Karpas-422 (cell line): ENCODE data around the gene TRIM64C. TPM values are rescaled to one million over a fixed set of nuclear protein-coding genes. Genes with fewer than 3 reads are reported as not detected.
"Not testable (repeated sequence)": the region's sequence is repeated elsewhere in the genome, so short reads cannot be mapped to it uniquely, and the experiment has no call there.

Experiments
- DNase-seq: peaks from one replicate; pipeline ENCODE4 v3.0.0-alpha.2; 2015
- H2AFZ ChIP-seq: fragments of 200-600 bp; sonication (generic); 2 replicates; pipeline ENCODE4 v1.6.1; 2014; ENCODE audit warnings: antibody characterized with exemption, low read length, mixed read lengths
- H3K27ac ChIP-seq: fragments of 200-600 bp; sonication (generic); 2 replicates; pipeline ENCODE4 v1.5.1; 2014; ENCODE audit warnings: mild to moderate bottlenecking, low read length, moderate library complexity
- H3K27me3 ChIP-seq: fragments of 200-600 bp; sonication (generic); 2 replicates; pipeline ENCODE4 v1.6.1; 2014; ENCODE audit warnings: low read length, mixed read lengths
- H3K36me3 ChIP-seq: fragments of 200-600 bp; sonication (generic); 2 replicates; pipeline ENCODE4 v1.6.1; 2014; ENCODE audit warnings: low read length, mixed read lengths; ENCODE audit not compliant: insufficient read depth
- H3K4me1 ChIP-seq: fragments of 200-600 bp; sonication (generic); 2 replicates; pipeline ENCODE4 v1.6.1; 2014; ENCODE audit warnings: mild to moderate bottlenecking, low read length, mixed read lengths
- H3K4me2 ChIP-seq: fragments of 200-600 bp; sonication (generic); 2 replicates; pipeline ENCODE4 v1.6.1; 2014; ENCODE audit warnings: low read length, low read depth, mild to moderate bottlenecking; ENCODE audit not compliant: poor library complexity, severe bottlenecking
- H3K4me3 ChIP-seq: fragments of 200-600 bp; sonication (generic); 2 replicates; pipeline ENCODE4 v1.5.1; 2014; ENCODE audit warnings: mild to moderate bottlenecking, antibody characterized with exemption, low read length, mixed read lengths
- H3K79me2 ChIP-seq: fragments of 200-600 bp; sonication (generic); 2 replicates; pipeline ENCODE4 v1.6.1; 2014; ENCODE audit warnings: mild to moderate bottlenecking, low read length, mixed read lengths
- H3K9ac ChIP-seq: fragments of 200-600 bp; sonication (generic); 2 replicates; pipeline ENCODE4 v1.6.0; 2014; ENCODE audit warnings: low read length
- H3K9me2 ChIP-seq: fragments of 200-600 bp; sonication (generic), shearing (Covaris generic); replicated peaks from 2 replicates; pipeline ENCODE4 v1.6.0; 2014; ENCODE audit warnings: mild to moderate bottlenecking, low read length, moderate library complexity; ENCODE audit not compliant: insufficient read depth
- H3K9me3 ChIP-seq: fragments of 300-700, 200-600 bp; sonication (generic); 2 replicates; pipeline ENCODE4 v1.6.1; 2014; ENCODE audit warnings: low read length, mixed read lengths
- H4K20me1 ChIP-seq: fragments of 200-600 bp; sonication (generic); 2 replicates; pipeline ENCODE4 v1.6.1; 2014; ENCODE audit warnings: mild to moderate bottlenecking, antibody characterized with exemption, low read length, low read depth; ENCODE audit not compliant: insufficient read depth
- small RNA-seq: library from RNA; depleted of rRNA; stranded (forward); fragments of <200 nt; gene quantifications from one replicate; pipeline ENCODE3, GENCODE V24; 2014
- total RNA-seq: library from RNA; depleted of rRNA; stranded (reverse); fragments of >200 nt; shearing (Covaris generic); gene quantifications from 2 replicates; pipeline ENCODE4 v1.2.3, GENCODE V29; 2014; ENCODE audit warnings: low replicate concordance; rRNA removed

TRIM64C gene, protein sequence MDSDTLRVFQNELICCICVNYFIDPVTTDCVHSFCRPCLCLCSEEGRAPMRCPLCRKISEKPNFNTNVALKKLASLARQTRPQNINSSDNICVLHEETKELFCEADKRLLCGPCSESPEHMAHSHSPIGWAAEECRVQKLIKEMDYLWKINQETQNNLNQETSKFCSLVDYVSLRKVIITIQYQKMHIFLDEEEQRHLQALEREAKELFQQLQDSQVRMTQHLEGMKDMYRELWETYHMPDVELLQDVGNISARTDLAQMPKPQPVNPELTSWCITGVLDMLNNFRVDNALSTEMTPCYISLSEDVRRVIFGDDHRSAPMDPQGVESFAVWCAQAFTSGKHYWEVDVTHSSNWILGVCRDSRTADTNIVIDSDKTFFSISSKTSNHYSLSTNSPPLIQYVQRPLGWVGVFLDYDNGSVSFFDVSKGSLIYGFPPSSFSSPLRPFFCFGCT
- total RNA-seq: not detected in 2 replicates

DNA sequence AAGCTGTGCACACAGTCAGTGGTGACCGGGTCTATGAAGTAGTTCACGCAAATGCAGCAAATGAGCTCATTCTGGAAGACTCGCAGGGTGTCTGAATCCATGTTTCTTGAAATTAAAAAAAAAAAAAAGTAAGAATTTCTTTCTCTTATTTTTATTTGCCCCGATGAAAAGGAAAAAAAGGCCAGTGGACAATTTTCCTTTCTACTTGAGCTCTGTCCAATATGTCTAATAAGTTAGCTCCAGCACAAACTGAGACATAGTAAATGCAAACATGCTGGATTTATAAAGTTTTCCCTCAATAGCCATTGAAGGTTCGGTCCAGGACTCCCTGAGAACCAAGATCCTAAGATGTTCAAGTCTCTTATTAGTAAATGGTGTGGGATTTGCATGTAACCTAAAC is at the start of gene TRIM64C:
TSS of gene TRIM64C (minus strand) at position 101 of the 400 bp plus-strand sequence. CDS start at position 101, 0 bp downstream.
- not testable (repeated sequence) for H3K9ac ChIP-seq, H3K79me2 ChIP-seq, H3K9me3 ChIP-seq, H3K4me2 ChIP-seq, H3K27ac ChIP-seq, H3K9me2 ChIP-seq, H3K36me3 ChIP-seq, H3K27me3 ChIP-seq, DNase-seq, H2AFZ ChIP-seq, H3K4me1 ChIP-seq, H3K4me3 ChIP-seq, H4K20me1 ChIP-seq

DNA sequence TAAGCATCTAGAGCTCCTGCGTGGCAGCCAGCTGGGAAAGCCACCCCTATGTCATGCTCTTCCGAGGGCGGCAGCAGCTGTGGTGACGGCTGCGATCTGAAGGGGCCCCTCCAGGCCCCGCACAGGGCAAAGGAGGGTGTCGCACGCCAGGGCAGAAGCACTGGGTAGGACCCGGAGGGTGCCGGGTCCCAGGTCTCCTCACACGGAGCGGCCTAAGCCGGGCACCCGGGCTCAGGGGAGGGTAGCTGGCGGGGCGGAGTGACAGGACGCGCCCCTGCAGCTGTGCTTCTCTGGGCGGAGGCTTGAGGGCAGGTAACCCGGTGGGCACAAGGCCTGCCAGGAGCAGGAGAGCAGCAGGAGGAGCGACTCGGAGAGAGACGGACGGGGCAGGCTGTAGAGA is 43.4 kb upstream of the TRIM64C start:
- H2AFZ ChIP-seq, H3K79me2 ChIP-seq, H4K20me1 ChIP-seq, H3K9ac ChIP-seq, DNase-seq, H3K9me2 ChIP-seq, H3K4me2 ChIP-seq, H3K27me3 ChIP-seq, H3K4me3 ChIP-seq, H3K4me1 ChIP-seq, H3K27ac ChIP-seq, H3K9me3 ChIP-seq, H3K36me3 ChIP-seq: not testable (repeated sequence)

DNA sequence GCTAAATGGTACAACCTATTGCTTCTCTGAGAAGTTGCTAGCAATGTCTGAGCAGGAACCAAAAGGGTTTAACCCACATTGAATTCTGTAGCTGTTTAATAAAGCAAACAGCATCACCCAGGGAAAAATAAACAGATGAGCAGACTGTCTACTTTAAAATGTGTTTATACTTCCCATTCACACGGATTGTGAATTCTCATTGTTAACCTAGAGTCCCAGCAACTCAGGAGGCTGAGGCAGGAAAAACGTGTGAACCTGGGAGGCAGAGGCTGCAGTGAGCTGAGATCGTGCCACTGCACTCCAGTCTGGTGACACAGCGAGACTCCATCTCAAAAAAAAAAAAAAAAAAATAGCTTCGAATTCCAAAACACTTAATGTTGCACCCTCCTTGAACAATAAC is 11.0 kb upstream of the TRIM64C start:
- H3K9me3 ChIP-seq, H3K79me2 ChIP-seq, H3K36me3 ChIP-seq, H3K9ac ChIP-seq, H2AFZ ChIP-seq, H3K4me1 ChIP-seq, DNase-seq, H3K27me3 ChIP-seq, H3K4me3 ChIP-seq, H3K4me2 ChIP-seq, H3K9me2 ChIP-seq, H4K20me1 ChIP-seq, H3K27ac ChIP-seq: not testable (repeated sequence)

DNA sequence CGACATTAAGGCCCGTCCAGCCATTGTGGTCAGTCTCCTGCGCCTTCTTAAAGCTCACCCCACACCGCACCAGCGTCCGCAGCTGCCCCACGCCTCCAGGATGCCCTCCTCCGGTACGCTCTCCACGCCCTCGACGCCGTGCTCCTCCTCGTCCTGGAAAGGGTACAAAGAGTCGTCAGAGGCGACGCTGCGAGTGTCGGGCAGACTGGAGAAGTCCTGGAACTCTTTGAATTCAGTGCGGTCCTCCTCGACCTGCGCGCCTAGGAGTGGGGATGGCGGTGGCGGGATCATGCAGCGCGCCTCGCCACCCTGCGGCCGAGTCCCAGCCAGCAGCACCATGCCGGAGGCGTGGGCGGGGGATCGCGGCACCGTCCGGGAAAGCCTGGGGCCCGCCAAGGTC is 9.1 kb downstream of the TRIM64C start:
- H3K9ac ChIP-seq, H3K79me2 ChIP-seq, H3K9me3 ChIP-seq, H3K9me2 ChIP-seq, DNase-seq, H3K27ac ChIP-seq, H4K20me1 ChIP-seq, H3K4me1 ChIP-seq, H3K36me3 ChIP-seq, H3K4me3 ChIP-seq, H3K27me3 ChIP-seq, H3K4me2 ChIP-seq, H2AFZ ChIP-seq: not testable (repeated sequence)

DNA sequence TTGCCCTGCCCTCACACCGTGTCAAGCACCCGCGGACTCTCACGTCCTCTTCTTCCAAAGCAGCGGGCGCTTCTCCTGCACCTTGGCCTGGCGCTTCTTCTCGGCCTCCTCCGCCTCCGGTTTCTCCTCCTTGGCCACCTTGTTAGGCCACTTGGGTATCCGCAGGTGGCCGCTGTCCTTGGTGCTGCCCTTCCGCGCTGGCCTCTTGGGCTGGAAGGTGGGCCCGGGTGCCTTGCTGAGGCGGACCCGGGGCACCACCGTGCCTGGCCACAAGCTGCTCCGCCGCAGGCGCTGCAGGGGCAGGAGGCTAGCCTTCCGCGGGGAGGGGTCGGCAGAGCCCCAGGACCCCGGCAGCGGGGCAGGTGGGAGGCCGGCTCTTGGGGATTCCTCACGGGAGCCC is 10.7 kb downstream of the TRIM64C start:
- not testable (repeated sequence) for H3K27ac ChIP-seq, H3K27me3 ChIP-seq, H3K9ac ChIP-seq, H3K9me2 ChIP-seq, H2AFZ ChIP-seq, H3K4me3 ChIP-seq, H3K4me1 ChIP-seq, H3K79me2 ChIP-seq, H3K9me3 ChIP-seq, H3K4me2 ChIP-seq, H4K20me1 ChIP-seq, H3K36me3 ChIP-seq, DNase-seq

DNA sequence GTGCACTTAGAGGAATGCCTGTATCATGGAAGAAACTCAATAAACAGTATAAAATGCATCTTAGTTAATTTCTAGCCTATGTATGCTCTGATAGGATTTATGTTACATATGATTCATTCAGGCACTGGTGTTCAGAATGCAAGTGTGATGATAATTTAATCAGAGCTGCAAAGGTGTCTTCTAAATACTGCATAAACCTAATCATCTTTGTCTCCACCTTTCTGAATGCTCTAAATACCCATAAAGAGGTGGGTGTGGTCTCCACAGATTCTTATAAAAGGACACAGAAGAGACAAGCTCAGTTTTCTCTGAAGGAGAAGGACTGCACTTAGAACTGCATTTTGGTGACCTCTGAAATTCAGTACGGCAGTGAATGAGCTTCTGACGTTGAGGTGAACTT is 30.4 kb downstream of the TRIM64C start, which contains the start of gene TRIM49B:
TSS of gene TRIM49B (plus strand) at position 301 of the 400 bp plus-strand sequence. CDS start 2,777 bp downstream, outside the sequence.
- H3K9me3 ChIP-seq, H3K27ac ChIP-seq, H4K20me1 ChIP-seq, H3K4me1 ChIP-seq, H3K36me3 ChIP-seq, H3K79me2 ChIP-seq, H3K9me2 ChIP-seq, H3K4me3 ChIP-seq, H2AFZ ChIP-seq, H3K27me3 ChIP-seq, DNase-seq, H3K9ac ChIP-seq, H3K4me2 ChIP-seq: not testable (repeated sequence)

Small RNAs within 50 kb of the gene (small RNA-seq; reads per million reads assigned to genes)
- gene AC084851.1: not detected

Other genes starting within 250 kb of the TRIM64C start
- gene TRIM51G, start 75.2 kb downstream of the TRIM64C start, total RNA-seq: not detected in 2 replicates
- not detected in 2 replicates for gene TRIM49B, start 30.3 kb downstream of the TRIM64C start, total RNA-seq
- gene FOLH1, start 149.5 kb upstream of the TRIM64C start, total RNA-seq: not detected in 2 replicates